ENCODE results near the gene HOXC9.
A peak's percentile ranks its signal among the peaks of the same experiment; 100 is the strongest.

Gene HOXC9

DNA sequence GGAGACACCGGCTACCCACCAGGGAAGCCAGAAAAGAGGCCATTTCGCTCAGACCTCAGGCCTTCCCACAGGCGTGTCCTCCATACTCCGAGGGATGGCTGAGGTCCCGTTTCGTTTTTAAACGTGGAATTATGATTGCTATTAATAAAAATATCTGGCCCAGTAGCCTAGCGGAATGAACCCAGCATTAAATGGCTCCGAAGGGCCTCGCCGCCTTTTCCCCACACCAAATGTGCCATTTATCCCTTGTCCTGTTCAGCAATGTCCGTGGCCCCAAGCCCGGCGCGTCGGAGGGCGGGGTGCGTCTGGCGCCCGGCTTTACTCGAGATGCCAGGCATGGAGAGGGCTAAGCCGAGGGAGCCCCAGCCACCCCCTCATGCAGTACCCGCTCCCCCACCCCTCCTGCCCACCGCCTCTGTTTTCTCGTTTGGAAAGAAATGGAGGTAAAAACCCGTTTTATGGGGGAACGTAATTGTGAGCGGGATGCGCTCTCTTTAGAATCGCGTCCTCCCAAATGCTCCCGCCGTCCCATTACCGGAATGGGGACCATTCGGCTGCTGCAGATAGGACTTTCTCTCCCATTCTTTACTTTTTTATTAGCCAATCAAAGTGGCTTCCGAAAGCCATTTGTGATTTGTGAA lies 14.5 kb downstream of the HOXC9 start:
- in situ Hi-C loops (cut with HindIII; ENCODE audit: low sequenced_read_pairs): loop anchor here (25.0 kb wide), 1 partner anchor 173 kb away; the partner anchor contains the start of gene SMUG1
- TF ChIP-seq, protein P1, sequence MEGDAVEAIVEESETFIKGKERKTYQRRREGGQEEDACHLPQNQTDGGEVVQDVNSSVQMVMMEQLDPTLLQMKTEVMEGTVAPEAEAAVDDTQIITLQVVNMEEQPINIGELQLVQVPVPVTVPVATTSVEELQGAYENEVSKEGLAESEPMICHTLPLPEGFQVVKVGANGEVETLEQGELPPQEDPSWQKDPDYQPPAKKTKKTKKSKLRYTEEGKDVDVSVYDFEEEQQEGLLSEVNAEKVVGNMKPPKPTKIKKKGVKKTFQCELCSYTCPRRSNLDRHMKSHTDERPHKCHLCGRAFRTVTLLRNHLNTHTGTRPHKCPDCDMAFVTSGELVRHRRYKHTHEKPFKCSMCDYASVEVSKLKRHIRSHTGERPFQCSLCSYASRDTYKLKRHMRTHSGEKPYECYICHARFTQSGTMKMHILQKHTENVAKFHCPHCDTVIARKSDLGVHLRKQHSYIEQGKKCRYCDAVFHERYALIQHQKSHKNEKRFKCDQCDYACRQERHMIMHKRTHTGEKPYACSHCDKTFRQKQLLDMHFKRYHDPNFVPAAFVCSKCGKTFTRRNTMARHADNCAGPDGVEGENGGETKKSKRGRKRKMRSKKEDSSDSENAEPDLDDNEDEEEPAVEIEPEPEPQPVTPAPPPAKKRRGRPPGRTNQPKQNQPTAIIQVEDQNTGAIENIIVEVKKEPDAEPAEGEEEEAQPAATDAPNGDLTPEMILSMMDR (IDR thresholded peaks at IDR 0.05; ENCODE audit: low read depth, low read length): no peak
- no peak overlapping the region for H3K4me3 ChIP-seq (ENCODE audit: low read depth, low read length)
- DNase-seq (ENCODE audit: low read depth, low spot score): no peak

DNA sequence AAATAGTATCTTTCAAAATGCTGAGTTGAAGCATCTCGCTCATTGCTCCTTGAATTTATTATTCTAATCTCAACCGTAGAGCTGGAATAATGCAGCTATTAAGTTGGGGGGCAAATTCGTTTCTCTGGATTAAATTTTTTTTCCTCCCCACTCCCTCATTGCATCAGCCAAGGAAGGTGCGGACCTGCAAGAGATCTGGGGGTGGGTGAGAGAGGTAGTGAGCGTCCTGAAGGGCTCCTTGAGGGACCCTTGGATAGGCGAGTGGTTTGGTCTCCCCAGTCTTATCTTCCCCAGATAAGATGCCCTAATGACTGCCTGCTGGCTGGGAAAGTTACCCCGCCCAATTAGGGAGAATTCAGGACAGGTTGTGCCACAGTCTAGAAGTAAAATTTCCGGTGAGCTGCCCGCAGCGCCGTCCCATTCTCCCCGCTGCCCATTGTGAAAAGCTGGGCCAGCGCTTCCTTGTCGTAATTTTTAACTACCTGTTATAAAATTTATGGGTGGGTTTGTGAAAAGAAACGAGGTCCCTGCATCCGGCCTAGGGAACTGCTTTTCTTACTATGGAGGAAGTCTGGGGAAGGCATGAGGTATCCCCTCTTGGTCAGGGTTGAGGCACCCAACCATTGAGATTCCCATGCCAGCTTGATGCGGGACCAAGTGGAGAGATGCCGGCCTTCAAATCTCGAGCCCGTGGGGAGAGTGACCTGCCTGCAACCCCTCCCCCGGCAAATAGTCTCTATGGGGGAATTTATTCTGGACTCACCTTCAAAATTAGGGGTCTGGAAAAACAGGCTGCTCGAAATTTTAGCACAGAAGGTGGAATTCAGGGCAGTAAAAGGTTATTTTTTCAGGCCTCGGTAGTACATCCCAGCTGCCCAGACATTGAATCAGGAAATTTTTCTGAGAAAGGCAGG lies 15.3 kb downstream of the HOXC9 start:
- no peak for DNase-seq (ENCODE audit: low read depth, low spot score)
- no peak overlapping the region for H3K4me3 ChIP-seq (ENCODE audit: low read depth, low read length)
- in situ Hi-C loops (cut with HindIII; ENCODE audit: low sequenced_read_pairs): loop anchor here (25.0 kb wide), 1 partner anchor 172 kb away; the partner anchor contains the start of gene SMUG1
- TF ChIP-seq, protein P1 (IDR thresholded peaks at IDR 0.05; ENCODE audit: low read depth, low read length): no peak

DNA sequence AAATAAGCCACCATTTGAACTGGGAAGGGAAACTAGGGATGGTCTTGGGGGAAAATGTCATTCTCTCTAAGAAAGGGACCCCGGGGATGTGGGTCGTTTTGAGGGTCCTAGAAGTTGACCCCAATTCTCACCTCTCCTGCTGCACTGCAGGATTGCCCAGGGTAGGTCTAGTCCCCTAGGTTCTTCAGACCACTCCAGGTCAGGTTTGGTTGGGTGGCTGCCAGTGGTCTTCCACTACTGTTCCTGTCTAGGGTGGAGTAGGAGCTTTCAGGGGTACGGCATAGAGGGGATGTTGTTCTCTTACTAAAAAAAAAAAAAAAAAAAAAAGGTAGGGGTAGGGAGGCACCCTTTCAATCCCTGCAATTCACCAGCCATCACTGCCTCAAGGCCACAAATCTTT lies 16.1 kb downstream of the HOXC9 start:
- in situ Hi-C loops (cut with HindIII; ENCODE audit: low sequenced_read_pairs): loop anchor here (25.0 kb wide), 1 partner anchor 171 kb away; the partner anchor contains the start of gene SMUG1
- DNase-seq (ENCODE audit: low read depth, low spot score): no peak
- peak overlapping the region; percentile 64 for H3K4me3 ChIP-seq (ENCODE audit: low read depth, low read length)
- TF ChIP-seq, protein P1 (IDR thresholded peaks at IDR 0.05; ENCODE audit: low read depth, low read length): no peak

DNA sequence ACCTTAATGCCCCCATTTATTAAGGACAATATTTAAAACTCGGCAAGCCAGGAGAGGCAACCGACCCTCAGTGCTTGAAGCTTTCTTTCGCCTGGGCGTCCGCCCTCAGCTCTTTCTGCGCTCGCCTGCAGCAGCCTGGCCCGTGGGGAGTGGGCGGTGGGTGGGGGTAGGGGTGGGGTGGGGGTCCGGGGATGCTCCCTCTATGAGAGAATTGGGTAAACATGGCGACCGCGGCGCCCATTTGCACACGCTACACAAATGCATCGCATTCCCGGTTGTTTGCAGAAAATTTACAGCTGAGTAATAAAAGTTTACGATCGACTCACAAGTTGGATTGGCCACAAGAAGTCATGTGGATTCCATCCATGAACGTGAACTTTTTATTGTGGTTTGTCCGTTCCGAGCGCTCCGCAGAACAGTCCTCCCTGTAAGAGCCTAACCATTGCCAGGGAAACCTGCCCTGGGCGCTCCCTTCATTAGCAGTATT lies 16.6 kb downstream of the HOXC9 start:
- TF ChIP-seq, protein P1 (IDR thresholded peaks at IDR 0.05; ENCODE audit: low read depth, low read length): no peak
- peak; percentile 82 for DNase-seq (ENCODE audit: low read depth, low spot score)
- peak overlapping the region; percentile 64 for H3K4me3 ChIP-seq (ENCODE audit: low read depth, low read length)
- in situ Hi-C loops (cut with HindIII; ENCODE audit: low sequenced_read_pairs): loop anchor here (25.0 kb wide), 1 partner anchor 171 kb away; the partner anchor contains the start of gene SMUG1

DNA sequence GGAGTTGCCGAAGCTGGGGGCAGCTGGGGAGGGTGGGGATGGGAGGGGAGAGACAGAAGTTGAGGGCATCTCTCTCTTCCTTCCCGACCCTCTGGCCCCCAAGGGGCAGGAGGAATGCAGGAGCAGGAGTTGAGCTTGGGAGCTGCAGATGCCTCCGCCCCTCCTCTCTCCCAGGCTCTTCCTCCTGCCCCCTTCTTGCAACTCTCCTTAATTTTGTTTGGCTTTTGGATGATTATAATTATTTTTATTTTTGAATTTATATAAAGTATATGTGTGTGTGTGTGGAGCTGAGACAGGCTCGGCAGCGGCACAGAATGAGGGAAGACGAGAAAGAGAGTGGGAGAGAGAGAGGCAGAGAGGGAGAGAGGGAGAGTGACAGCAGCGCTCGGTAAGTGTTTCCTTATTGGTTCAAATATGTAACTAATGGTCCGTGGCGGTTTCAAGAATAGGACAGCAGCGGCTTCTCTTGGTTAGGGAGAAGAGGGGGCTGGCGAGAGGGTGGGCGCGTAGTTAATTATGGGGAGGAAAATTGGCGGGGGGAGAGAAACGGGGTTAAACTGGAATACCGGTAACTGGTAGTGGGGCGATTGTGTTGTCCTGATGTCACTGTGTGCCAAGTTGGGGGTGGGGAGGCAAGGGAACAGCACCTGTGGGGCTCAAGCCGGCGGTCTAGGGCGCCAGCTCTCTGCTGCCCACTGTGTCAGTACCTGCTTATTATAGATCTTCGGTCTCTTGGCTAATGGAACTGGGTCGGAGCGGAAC lies 17.2 kb downstream of the HOXC9 start:
- DNase-seq (ENCODE audit: low read depth, low spot score): no peak
- H3K4me3 ChIP-seq (ENCODE audit: low read depth, low read length): peak overlapping the region; percentile 64
- in situ Hi-C loops (cut with HindIII; ENCODE audit: low sequenced_read_pairs): loop anchor here (25.0 kb wide), 1 partner anchor 170 kb away; the partner anchor contains the start of gene SMUG1
- TF ChIP-seq, protein P1 (IDR thresholded peaks at IDR 0.05; ENCODE audit: low read depth, low read length): peak; percentile 12
